ENCODE results near the gene CDKN2D.

The CDKN2D gene

DNA sequence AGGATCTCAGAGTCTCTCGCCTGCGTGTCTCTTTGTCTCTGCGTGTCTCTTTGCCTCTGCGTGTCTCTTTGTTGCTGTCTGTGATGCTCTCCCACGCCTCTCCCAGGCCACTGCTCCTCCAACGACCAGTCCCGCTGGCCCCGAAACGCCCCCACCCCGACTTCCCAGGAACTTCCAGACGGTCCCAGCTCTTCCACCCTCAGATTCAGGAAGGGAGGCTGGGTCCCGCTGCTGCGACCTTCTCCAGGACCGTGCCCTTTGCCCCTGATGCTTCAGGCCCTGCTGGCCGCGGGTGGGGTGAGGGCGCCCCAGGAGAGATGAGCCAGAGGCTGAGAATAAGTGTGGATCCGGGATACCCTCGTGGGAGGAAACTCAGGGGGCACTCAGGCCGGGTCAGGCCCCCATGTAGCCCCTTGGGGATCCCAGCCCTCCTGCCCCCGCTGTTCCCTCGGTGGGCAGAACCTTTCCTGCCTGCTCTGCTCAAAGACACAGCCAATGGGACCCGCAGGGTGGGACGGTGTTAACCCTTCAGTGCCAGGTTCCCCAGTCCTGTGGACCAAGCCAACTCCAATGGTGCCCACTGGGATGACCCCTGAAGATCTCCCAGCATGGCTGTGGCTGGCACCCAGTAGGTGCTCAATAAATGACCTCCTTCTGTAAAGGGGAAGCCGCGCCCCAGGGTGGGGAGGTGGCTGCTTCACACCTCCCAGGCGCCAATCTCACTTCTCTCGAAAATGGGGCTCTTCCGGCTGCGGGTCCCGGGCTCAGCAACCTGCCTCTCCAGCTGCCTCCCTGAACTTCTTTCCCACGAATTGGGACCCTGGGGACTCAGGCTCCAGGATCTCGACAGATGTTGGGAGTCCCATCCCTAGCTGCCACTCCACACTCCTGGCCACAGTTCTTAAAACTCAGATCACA lies 50.1 kb downstream of the CDKN2D start:
- DNase-seq: no peak

DNA sequence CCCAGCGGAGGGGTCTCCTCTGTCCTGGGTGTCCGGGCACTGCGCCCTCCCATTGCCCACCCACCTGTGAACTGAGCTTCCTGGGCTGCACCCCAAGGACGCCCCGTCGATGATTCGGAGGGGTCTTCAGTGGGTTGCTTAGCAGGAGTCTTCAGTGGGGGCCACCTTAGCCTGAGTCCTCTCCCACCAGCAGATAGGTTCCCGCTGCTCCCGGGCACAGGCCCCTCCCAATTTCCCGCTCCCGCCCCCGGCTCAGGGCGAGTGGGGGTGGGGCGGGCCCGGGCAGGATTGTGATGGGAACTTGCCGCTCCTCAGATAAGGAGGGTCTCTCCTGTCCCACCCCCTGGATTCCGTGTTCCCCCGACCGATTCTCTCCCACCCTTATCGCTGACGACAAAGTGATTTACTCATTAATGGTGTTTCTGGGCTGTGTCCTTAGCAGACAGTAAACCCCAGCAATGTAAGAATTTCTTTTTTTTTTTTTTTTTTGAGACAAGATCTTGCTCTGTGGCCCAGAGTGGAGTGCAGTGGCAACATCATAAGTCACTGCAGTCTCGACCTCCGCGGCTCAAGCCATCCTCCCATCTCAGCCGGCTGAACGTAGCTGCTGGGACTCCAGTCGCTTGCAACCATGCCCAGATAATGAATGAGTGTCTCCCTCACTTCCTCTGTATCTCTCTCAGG lies 50.9 kb downstream of the CDKN2D start:
- DNase-seq: no peak

DNA sequence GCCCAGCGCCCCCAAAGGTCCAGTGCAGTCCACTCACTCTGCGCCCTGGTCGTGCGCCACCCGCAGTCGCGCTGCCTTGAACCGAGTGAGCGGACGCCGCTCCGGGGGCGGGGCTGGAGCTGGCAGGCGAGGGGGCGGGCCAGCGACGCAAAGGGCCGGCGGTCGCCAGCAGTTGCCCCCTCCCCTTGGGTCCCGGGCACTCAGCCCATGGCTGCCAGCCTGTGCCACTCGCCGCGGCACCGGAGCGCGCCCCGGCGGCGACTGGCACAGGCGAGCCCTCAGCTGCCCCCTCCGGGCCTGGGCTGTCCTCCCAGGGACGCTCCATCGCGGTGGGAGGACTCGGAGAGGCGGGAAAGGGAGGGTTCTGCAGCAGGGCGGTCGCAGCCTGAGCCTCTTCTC lies 51.4 kb downstream of the CDKN2D start, which contains the start of gene S1PR5:
S1PR5 (minus strand) TSS at position 87 of the 399 bp plus-strand sequence. CDS start 2,436 bp downstream, outside the sequence.
- peak; percentile 38 for DNase-seq

DNA sequence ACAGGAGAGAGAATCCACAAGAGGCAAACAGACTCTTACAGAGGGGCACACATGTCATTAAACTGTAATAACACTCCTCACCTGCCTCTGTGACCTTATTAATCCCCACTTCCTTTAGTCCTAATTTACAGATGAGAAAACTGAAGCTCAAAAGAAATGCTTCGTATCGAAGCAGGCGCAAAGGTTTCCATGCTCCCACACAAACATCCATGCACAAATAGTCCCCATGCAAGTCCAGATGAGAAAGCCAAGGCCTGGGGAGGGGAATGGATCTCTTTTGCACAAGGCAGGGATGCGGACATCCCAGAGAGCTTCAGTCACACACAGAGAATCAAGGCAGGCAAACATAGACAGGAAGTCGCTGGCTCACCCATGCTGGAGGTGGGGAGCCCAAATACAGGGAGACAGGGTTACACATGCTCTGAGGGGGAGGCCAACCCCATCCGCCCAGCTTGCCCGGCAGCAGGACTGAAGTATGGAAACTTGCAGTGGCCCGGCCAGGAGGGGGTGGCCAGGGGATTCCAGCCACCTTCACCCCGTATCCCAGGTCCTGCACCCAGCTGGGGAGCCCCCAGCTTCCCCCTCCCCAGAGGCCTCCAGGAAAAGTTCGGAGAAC lies 52.0 kb downstream of the CDKN2D start:
- no peak for DNase-seq

Data from activated CD4-positive, CD25-positive, alpha-beta regulatory T cell treated with anti-CD3 and anti-CD28 coated beads, Interleukin-2, amount 50 U/mL, for 72 hours (primary cell).